Measurements from ENCODE around the gene SLC66A2.
A peak's percentile ranks its signal among the peaks of the same experiment; 100 is the strongest.

SLC66A2 gene

GRCh38 chr18:79935499-79935898, 16.0 kb downstream of the SLC66A2 start:
- DNase-seq, result no peak

GRCh38 chr18:79935098-79935480, 16.4 kb downstream of the SLC66A2 start:
- no peak for DNase-seq

GRCh38 chr18:79934311-79935097, 16.9 kb downstream of the SLC66A2 start:
- DNase-seq, result no peak

GRCh38 chr18:79933765-79934164, 17.7 kb downstream of the SLC66A2 start:
- no peak for DNase-seq

GRCh38 chr18:79932907-79933306, 18.5 kb downstream of the SLC66A2 start:
- DNase-seq, result no peak

GRCh38 chr18:79931475-79931874, 20.0 kb downstream of the SLC66A2 start:
- no peak for DNase-seq

GRCh38 chr18:79930020-79930642, 21.3 kb downstream of the SLC66A2 start:
- no peak for DNase-seq

GRCh38 chr18:79928563-79928960, 22.9 kb downstream of the SLC66A2 start:
- no peak for DNase-seq

- DNase-seq, result no peak
Measured at GRCh38 chr18:79927607-79928562, 23.6 kb downstream of the SLC66A2 start.

GRCh38 chr18:79926715-79927606, 24.5 kb downstream of the SLC66A2 start:
- no peak for DNase-seq

- DNase-seq, result no peak
Measured at GRCh38 chr18:79926306-79926705, 25.1 kb downstream of the SLC66A2 start.

- DNase-seq, result peak; percentile 77
Measured at GRCh38 chr18:79924814-79925731, 26.4 kb downstream of the SLC66A2 start.

- no peak for DNase-seq
Measured at GRCh38 chr18:79923896-79924585, 27.4 kb downstream of the SLC66A2 start.

- no peak for DNase-seq
Measured at GRCh38 chr18:79922971-79923411, 28.5 kb downstream of the SLC66A2 start.

- DNase-seq, result no peak
Measured at GRCh38 chr18:79921984-79922965, 29.2 kb downstream of the SLC66A2 start.

GRCh38 chr18:79919089-79919488, 32.4 kb downstream of the SLC66A2 start:
- no peak for DNase-seq

GRCh38 chr18:79918615-79919011, 32.8 kb downstream of the SLC66A2 start:
- no peak for DNase-seq

- no peak for DNase-seq
Measured at GRCh38 chr18:79917853-79918614, 33.4 kb downstream of the SLC66A2 start.
